NCI-H1048 (cell line): ENCODE results near the gene SMO.
"Not testable (repeated sequence)": the region's sequence is repeated elsewhere in the genome, so short reads cannot be mapped to it uniquely, and the experiment has no call there.

ENCODE experiments used
- DNase-seq: peaks from one replicate; lab custom pipeline; 2025; lab: John Stamatoyannopoulos, UW

SMO gene

DNA sequence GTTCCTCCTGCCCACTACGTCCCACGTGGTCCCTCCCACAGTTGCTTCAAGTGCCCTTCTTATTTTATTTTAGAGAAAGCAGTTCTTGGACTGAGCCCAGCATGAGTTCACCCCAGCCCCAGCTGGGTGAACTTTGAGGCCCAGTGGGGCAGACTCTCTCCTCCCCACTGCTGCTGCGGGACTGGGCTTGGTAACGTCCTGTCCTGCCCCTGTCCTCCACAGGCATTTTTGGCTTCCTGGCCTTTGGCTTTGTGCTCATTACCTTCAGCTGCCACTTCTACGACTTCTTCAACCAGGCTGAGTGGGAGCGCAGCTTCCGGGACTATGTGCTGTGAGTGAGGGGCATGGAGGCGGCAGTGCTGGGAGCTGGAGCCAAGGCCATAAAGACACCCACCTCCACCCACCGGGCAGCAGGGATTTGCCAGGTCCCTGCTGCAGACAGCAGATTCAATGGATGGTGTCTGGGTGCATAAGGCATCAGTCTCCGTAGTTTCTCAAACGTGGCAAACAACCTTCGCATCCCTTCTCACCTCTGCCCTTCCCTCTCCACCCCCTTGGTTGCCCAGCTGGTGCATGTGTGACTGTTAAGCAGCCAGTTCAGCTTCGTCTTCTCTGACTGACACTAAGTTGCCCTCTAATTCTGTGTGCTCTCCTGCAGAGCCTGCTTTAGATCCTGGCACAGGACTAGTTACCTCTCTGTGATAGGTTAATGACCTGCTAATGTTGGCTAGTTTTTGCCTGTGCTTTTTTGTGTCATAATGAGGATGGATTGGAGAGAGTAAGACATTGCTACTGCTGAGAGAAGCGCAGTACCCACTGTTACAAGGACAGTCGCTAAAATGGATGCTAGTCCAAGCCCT lies 20.9 kb downstream of the SMO start:
- DNase-seq = no peak

DNA sequence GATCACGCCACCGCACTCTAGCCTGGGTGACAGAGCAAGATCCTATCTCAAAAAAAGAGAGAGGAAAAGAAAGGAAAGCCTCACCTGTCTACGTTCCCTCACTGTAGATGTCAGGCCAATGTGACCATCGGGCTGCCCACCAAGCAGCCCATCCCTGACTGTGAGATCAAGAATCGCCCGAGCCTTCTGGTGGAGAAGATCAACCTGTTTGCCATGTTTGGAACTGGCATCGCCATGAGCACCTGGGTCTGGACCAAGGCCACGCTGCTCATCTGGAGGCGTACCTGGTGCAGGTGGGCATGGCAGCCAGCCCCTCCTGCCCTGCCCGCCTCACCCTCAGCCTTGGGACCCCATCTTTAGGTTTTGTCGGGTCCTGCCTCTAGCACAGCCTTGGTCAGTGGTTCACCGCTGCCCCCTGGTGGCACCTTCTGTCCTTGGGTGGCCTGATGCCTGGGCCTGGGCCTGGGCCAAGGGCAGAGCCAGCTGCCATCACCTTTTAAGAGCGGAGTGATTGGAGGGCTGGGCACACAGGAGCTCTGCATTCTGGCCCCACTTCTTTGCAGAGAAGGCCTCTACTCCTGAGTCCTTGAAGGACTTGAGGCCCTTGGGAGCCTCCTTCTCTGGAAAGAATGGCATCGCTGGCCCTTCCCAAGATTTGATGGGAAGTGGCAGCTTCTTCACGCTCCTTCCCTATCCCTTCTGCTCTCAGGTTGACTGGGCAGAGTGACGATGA lies 22.0 kb downstream of the SMO start:
- DNase-seq = no peak

DNA sequence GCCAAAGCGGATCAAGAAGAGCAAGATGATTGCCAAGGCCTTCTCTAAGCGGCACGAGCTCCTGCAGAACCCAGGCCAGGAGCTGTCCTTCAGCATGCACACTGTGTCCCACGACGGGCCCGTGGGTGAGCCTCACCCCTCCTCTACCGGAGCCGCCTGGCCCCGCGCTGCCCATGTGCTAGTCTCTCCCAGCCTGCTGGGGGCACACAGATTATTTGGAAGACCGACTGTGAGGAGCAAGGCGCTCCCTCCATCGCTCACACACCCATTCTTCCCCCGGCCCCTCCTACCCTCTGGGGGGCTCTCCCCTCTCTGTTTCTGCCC lies 22.5 kb downstream of the SMO start:
- DNase-seq = no peak

DNA sequence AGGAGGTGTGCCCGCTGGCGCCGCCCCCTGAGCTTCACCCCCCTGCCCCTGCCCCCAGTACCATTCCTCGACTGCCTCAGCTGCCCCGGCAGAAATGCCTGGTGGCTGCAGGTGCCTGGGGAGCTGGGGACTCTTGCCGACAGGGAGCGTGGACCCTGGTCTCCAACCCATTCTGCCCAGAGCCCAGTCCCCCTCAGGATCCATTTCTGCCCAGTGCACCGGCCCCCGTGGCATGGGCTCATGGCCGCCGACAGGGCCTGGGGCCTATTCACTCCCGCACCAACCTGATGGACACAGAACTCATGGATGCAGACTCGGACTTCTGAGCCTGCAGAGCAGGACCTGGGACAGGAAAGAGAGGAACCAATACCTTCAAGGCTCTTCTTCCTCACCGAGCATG lies 23.7 kb downstream of the SMO start:
- no peak for DNase-seq

DNA sequence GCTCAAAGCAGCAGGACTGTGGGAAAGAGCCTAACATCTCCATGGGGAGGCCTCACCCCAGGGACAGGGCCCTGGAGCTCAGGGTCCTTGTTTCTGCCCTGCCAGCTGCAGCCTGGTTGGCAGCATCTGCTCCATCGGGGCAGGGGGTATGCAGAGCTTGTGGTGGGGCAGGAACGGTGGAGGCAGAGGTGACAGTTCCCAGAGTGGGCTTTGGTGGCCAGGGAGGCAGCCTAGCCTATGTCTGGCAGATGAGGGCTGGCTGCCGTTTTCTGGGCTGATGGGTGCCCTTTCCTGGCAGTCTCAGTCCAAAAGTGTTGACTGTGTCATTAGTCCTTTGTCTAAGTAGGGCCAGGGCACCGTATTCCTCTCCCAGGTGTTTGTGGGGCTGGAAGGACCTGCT lies 24.2 kb downstream of the SMO start:
- no peak for DNase-seq

GRCh38 chr7:129213828-129214227 lies 25.4 kb downstream of the SMO start:
- no peak for DNase-seq

GRCh38 chr7:129215691-129216090 lies 27.3 kb downstream of the SMO start:
- not testable (repeated sequence) for DNase-seq

GRCh38 chr7:129216101-129216715 lies 27.8 kb downstream of the SMO start:
- DNase-seq = not testable (repeated sequence)

DNA sequence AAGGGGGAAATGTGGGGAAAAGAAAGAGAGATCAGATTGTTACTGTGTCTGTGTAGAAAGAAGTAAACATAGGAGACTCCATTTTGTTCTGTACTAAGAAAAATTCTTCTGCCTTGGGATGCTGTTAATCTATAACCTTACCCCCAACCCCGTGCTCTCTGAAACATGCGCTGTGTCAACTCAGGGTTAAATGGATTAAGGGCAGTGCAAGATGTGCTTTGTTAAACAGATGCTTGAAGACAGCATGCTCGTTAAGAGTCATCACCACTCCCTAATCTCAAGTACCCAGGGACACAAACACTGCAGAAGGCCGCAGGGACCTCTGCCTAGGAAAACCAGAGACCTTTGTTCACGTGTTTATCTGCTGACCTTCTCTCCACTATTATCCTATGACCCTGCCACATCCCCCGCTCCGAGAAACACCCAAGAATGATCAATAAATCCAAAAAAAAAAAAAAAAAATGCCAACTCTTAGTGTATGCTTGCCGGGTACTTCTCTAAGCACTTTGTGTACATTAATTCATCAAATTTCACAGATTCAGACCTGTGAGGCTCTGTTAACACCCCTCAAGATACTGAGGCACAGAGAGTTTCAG lies 28.5 kb downstream of the SMO start:
- DNase-seq = not testable (repeated sequence)

GRCh38 chr7:129218514-129219062 lies 30.2 kb downstream of the SMO start:
- peak; percentile 18 for DNase-seq

DNA sequence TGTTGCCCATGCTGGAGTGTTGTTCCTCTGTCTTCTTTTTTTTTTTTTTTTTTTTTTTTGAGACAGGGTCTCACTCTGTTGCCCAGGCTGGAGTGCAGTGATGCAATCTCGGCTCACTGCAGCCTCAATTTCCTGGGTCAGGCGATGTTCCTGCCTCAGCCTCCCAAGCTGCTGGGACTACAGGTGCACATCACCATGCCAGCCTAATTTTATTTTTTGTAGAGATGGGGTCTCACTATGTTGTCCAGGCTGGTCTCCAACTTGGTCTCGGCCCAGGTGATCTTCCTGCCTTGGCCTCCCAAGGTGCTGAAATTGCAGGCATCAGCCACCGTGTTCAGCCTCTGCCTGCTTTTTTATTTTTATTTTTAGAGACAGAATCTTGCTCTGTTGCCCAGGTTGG lies 30.7 kb downstream of the SMO start:
- DNase-seq = not testable (repeated sequence)

DNA sequence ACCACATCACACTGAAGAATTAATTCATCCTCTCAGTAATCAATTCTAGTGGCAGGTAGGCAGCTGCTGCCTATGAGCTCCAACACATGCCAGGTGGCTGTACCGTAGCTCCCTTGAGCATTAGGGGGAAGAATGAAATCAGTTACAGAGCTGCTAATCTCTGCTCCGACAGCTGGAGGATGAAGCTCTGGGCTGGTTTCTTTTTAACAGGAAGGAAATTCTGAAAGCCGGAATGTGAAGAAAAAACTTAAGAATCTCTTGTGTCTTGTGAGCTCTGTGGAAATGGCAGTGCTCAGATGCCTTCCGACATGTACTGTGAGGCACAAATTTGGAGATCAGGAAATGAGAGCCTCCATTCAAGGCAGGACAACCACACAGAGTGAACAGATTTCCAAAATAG lies 33.6 kb downstream of the SMO start:
- DNase-seq = no peak

DNA sequence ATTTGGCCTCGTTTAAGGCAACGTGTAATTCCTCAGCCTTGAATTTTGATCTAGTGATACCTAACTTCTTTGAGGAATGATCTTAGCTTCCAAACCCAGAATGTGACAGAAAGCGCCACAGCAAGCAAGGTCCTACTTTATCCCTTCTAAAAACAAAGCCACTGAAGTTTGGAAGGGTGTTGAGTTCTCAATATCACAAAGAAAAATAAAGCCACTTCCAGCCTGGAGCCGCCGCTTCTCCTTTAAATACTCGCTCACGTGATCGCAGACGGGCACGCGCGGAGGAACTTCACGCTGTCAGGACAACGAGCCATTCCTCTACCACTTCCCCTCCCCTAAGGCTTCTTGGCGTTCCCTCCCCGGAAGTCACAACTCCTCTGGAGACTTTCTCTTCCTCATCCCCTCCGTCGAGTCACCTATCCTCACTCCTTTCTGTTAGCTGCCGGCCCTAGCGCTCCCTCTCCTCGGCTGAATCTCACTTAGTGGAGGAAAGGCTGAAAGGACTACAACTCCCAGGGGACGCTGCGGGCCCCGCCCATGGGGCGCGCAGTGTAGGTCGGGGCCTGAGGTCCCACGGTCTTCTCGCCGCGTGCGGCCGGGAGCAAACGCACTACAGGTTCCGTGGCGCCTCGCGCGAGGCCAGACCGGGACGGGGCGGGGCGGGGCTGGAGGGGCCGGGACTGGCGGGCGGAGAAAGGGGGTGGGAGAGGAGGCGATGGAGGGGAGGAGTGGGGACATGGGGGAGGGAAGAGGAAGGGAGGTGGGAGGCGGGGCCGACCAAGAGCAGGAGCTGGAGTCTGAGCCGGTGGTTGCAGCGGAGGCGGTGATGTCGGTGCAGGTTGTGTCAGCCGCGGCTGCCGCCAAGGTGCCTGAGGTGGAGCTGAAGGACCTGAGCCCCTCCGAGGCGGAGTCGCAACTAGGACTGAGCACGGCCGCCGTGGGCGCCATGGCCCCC lies 36.1 kb downstream of the SMO start, which contains the start of gene AHCYL2:
Gene AHCYL2 (plus strand): TSS at position 780 of the 955 bp plus-strand sequence.
- peak; percentile 91 for DNase-seq

GRCh38 chr7:129225206-129225930 lies 36.9 kb downstream of the SMO start:
- no peak for DNase-seq

DNA sequence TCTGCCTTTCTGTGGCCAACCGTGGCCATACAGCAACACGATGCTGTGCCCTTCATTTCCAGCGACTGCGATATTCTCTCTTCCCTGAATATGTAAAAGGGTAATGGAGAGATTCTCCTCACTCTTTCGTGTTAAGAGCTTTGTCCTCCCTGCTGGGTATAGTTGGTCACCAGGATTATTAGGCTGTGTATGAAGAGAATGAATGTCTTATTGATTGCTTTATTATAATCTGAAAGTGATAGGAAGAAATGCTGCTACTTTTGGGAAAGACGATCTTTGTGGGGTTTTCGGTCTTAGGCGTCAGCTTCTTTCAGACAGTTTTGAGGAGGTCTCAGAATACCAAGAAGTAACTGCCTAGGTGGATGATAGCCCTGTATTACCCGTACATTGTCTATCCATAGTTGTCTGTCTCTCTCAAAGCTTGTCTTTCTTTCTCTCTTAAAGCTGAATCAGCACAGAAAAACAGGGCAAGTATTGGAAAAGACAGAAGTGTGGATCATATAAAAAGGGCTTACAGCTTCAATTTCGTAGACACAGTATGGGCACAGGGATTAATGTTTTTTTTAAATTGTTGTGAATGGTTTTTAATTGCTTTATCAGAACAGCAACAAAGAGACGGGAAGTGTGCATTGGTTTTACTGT lies 37.6 kb downstream of the SMO start:
- no peak for DNase-seq

DNA sequence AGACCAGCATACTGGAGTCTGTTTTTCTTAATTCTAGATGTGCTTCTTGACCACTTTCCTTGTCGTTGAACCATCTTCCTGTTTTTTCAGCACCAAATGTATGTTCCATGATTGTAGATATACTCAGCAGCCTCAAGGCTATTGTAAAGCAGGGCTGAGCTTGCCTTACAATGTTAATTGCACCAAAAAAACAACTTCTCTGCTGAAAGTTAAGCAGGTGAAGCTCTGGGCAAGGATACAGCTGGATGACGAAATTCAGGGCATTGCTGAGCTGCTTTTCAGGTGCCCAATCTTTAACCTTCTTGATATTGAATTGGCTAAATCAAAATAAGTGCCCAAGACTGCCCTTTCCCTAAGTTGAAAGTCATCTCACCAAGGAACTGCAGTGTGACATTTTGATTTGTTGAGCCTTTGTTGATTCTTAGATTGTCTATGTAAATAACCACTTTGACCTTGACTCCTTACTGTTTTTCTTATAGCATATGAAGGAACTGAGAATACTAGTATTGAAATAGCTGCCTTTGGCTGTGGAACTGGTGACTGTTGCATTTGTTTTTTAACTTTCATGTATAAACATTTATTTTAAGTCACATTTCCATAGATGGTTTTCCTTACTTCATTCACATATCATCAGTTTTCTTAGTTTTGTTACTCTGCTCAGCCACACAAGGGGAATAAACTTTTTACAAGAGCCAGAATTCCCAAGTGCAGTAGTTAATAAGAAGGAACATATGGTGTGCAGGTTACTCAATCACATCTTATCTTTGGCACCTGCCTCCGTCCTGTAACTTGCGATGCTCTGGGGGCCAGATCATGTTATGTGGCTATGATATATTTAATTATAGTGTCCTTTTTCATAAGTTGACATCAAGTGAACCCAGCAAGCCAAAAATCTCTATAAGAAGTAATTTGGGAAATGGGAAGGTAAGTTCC lies 39.5 kb downstream of the SMO start:
- DNase-seq = no peak

- DNase-seq = no peak
Measured at GRCh38 chr7:129228633-129229032, 40.2 kb downstream of the SMO start.

GRCh38 chr7:129231666-129232065 lies 43.2 kb downstream of the SMO start:
- no peak for DNase-seq

GRCh38 chr7:129238546-129238945 lies 50.1 kb downstream of the SMO start:
- no peak for DNase-seq
